Stimulated activated effector memory CD8-positive, alpha-beta T cell treated with anti-CD3 and anti-CD28 coated beads, Interleukin-12 subunit alpha, Interleukin-12 subunit beta, amount 100 ng/mL, for 72 hours (primary cell): ENCODE results near the gene PPEF1.
"Not testable (repeated sequence)": the region's sequence is repeated elsewhere in the genome, so short reads cannot be mapped to it uniquely, and the experiment has no call there.

Experiments used
- ATAC-seq: fragments of 150-1000 bp; cut with Tn5 transposase; 2 replicates; pipeline ENCODE4 v1.10.0; 2021
- DNase-seq, 2 donors: peaks; one replicate each; pipeline ENCODE4 v3.0.0; 2021 to 2022; ENCODE audit warnings: low spot score in 2 of 2
- H3K27ac Mint-ChIP-seq: one replicate; pipeline ENCODE4 v1.8.0; 2022; ENCODE audit warnings: mild to moderate bottlenecking, mixed read lengths
- H3K36me3 Mint-ChIP-seq: one replicate; pipeline ENCODE4 v1.8.0; 2022; ENCODE audit warnings: mild to moderate bottlenecking, mixed read lengths
- H3K4me1 Mint-ChIP-seq: one replicate; pipeline ENCODE4 v1.8.0; 2022; ENCODE audit warnings: mixed read lengths
- H3K4me3 Mint-ChIP-seq: one replicate; pipeline ENCODE4 v1.8.0; 2022; ENCODE audit warnings: mild to moderate bottlenecking, mixed read lengths
- H3K9me3 Mint-ChIP-seq: one replicate; pipeline ENCODE4 v1.8.0; 2022; ENCODE audit warnings: mixed read lengths

The PPEF1 gene

GRCh38 chrX:18828832-18829404 lies 121.5 kb downstream of the PPEF1 start:
- Mint-ChIP-seq H3K36me3 (no peaks in the 10 kb centered on the region), H3K27ac (no peak overlapping the region), H3K4me1 (no peaks in the 10 kb centered on the region), H3K9me3 (no peaks in the 10 kb centered on the region), H3K4me3 (no peak overlapping the region)
- DNase-seq: no peak
- peak; percentile 59 for ATAC-seq

- no peak overlapping the region for H3K27ac Mint-ChIP-seq
- no peak for ATAC-seq
- no peak for DNase-seq
- no peaks in the 10 kb centered on the region for H3K9me3 Mint-ChIP-seq
- no peaks in the 10 kb centered on the region for H3K36me3 Mint-ChIP-seq
- no peak overlapping the region for H3K4me3 Mint-ChIP-seq
- no peaks in the 10 kb centered on the region for H3K4me1 Mint-ChIP-seq
Measured at GRCh38 chrX:18833071-18833731, 125.8 kb downstream of the PPEF1 start.

GRCh38 chrX:18847901-18848300 lies 140.5 kb downstream of the PPEF1 start:
- not testable (repeated sequence) for DNase-seq, H3K27ac Mint-ChIP-seq, ATAC-seq, H3K9me3 Mint-ChIP-seq, H3K36me3 Mint-ChIP-seq, H3K4me3 Mint-ChIP-seq, H3K4me1 Mint-ChIP-seq

DNA sequence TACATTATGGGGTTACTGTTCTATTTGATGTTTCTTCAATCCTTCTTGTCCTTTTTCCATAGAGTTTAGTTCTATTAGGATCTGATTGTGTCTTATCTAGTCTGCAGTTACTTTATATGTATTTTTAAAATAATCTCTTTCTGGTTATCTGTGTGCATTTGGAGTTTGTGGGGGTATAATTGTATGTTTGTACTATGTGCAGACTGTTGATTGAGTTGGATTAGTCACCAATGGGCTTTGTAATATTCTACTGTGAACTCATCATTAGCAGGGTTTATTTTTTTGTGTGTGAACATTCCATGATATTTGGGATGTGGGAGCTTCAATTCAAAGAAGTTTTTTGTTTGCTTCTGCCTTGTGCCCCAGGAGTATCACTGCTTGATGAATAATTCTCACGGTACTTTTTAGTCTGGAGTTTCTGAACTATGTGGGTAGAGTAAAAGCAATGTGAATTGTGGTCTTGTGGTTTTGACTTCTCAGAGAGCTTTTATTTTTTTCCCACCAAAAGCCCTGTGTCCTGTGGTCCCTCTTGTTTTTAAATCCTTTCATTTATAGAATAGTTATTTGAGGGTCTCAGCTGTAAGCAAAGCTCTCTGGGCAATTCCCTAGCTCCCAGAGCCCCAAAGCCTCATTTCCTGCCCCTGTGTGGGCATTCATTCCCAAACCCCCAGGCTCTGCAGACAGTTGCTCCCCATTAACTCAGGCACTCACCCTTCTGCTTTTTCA lies 148.6 kb downstream of the PPEF1 start:
- no peaks in the 10 kb centered on the region for H3K9me3 Mint-ChIP-seq
- ATAC-seq: peak; percentile 66
- no peak for DNase-seq
- H3K27ac Mint-ChIP-seq: no peak overlapping the region
- no peak overlapping the region for H3K4me3 Mint-ChIP-seq
- H3K36me3 Mint-ChIP-seq: no peaks in the 10 kb centered on the region
- peaks cover 9% of the 10 kb centered on the region for H3K4me1 Mint-ChIP-seq

- peaks cover 9% of the 10 kb centered on the region for H3K4me1 Mint-ChIP-seq
- no peak for ATAC-seq
- DNase-seq: no peak
- no peak overlapping the region for H3K27ac Mint-ChIP-seq
- H3K9me3 Mint-ChIP-seq: no peaks in the 10 kb centered on the region
- H3K4me3 Mint-ChIP-seq: no peak overlapping the region
- H3K36me3 Mint-ChIP-seq: no peaks in the 10 kb centered on the region
Measured at GRCh38 chrX:18856645-18856997, 149.2 kb downstream of the PPEF1 start.

- no peak for ATAC-seq
- no peaks in the 10 kb centered on the region for H3K9me3 Mint-ChIP-seq
- DNase-seq: no peak
- H3K4me3 Mint-ChIP-seq: no peak overlapping the region
- H3K36me3 Mint-ChIP-seq: no peaks in the 10 kb centered on the region
- peaks cover 2% of the 10 kb centered on the region for H3K4me1 Mint-ChIP-seq
- H3K27ac Mint-ChIP-seq: no peak overlapping the region
Measured at GRCh38 chrX:18861511-18861910, 154.1 kb downstream of the PPEF1 start.

DNA sequence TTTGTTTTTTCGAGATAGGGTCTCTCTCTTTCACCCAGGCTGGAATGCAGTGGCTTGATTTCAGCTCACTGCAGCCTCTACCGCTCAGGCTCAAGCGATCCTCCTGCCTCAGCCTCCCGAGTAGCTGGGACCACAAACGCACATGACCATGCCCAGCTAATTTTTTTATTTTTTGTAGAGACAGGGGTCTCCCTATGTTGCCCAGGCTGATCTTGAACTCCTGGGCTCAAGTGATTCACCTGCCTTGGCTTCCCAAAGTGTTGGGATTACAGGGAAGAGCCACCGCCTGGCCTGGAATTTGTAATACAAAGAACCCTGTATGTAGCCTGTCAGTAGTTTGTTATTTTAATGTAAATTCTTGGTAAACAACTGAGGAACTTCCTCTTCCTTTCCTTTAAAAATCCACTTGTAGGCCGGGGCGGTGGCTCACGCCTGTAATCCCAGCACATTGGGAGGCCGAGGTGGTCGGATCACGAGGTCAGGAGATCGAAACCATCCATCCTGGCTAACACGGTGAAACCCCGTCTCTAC lies 157.0 kb downstream of the PPEF1 start:
- H3K27ac Mint-ChIP-seq: no peak overlapping the region
- no peak overlapping the region for H3K4me3 Mint-ChIP-seq
- no peaks in the 10 kb centered on the region for H3K9me3 Mint-ChIP-seq
- no peaks in the 10 kb centered on the region for H3K4me1 Mint-ChIP-seq
- no peaks in the 10 kb centered on the region for H3K36me3 Mint-ChIP-seq
- DNase-seq (no peak), ATAC-seq (no peak)

DNA sequence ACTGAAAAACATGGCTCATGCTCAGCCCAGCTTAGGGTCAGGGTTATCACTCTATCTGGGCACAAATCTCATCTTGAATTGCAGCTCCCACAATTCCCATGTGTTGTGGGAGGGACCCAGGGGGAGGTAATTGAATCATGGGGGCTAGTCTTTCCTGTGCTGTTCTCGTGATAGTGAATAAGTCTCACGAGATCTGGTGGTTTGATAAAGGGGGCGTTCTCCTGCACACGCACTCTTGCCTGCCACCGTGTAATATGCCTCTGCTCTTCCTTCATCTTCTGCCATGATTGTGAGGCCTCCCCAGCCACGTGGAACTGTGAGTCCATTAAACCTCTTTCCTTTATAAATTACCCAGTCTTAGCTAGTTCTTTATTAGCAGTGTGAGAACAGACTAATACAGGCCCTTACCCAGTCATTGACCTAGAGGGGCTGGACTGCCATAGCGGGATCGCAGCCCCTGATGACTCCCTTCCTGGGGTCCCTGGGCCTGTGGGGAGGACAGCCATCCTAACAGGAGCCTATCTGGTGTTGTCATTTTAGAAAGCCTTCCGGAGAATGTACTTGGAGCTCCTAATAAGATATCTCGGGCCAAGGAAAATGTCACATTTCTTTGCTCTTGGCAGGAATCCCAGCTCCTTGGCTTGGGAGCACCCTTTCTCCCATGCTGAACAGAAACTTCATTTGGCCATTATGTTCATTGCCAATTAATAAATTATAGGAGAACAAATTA lies 163.9 kb downstream of the PPEF1 start:
- H3K4me3 Mint-ChIP-seq: no peak overlapping the region
- H3K36me3 Mint-ChIP-seq: no peaks in the 10 kb centered on the region
- H3K4me1 Mint-ChIP-seq: peaks cover 8% of the 10 kb centered on the region
- no peak overlapping the region for H3K27ac Mint-ChIP-seq
- ATAC-seq: no peak
- no peaks in the 10 kb centered on the region for H3K9me3 Mint-ChIP-seq
- DNase-seq: no peak

DNA sequence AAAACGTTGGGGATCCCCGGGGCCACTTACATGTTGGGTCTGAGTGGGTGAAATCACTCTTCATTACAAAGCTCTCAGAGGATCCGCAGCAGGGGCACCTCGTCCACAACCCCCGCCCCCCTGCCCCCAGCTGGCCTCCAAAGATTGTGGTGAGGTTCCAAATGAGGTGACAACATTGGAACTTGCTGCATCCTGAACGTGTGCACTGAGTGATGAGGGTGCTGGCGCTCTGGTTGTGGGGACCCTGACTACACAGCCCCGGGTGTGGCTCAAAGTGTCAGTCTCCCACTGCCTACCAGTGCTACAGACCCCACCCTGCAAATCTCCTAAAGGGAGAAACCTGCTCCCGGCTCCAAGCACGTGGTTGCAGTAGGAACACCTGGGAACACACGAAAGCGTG lies 164.5 kb downstream of the PPEF1 start:
- no peak for ATAC-seq

GRCh38 chrX:18872621-18873020 lies 165.2 kb downstream of the PPEF1 start:
- H3K27ac Mint-ChIP-seq: no peak overlapping the region
- no peaks in the 10 kb centered on the region for H3K36me3 Mint-ChIP-seq
- DNase-seq (no peak), ATAC-seq (no peak)
- peaks cover 8% of the 10 kb centered on the region for H3K4me1 Mint-ChIP-seq
- H3K9me3 Mint-ChIP-seq: no peaks in the 10 kb centered on the region
- peak overlapping the region; percentile 72 for H3K4me3 Mint-ChIP-seq

More for the DNA sequence above, 164.5 kb downstream of the PPEF1 start:
- peaks cover 8% of the 10 kb centered on the region for H3K4me1 Mint-ChIP-seq
- DNase-seq: no peak
- no peaks in the 10 kb centered on the region for H3K36me3 Mint-ChIP-seq
- no peak overlapping the region for H3K4me3 Mint-ChIP-seq
- no peak overlapping the region for H3K27ac Mint-ChIP-seq
- H3K9me3 Mint-ChIP-seq: no peaks in the 10 kb centered on the region

- Mint-ChIP-seq H3K4me1 (peaks cover 8% of the 10 kb centered on the region), H3K9me3 (no peaks in the 10 kb centered on the region), H3K4me3 (peak overlapping the region; percentile 72), H3K36me3 (no peaks in the 10 kb centered on the region), H3K27ac (no peak overlapping the region)
- ATAC-seq (peak; percentile 95), DNase-seq (peak in 1 of 2 donors; percentile 48)
Measured at GRCh38 chrX:18873189-18873791, 165.8 kb downstream of the PPEF1 start.

GRCh38 chrX:18873836-18874235 lies 166.4 kb downstream of the PPEF1 start:
- H3K36me3 Mint-ChIP-seq: no peaks in the 10 kb centered on the region
- H3K27ac Mint-ChIP-seq: no peak overlapping the region
- DNase-seq (no peak), ATAC-seq (no peak)
- H3K4me1 Mint-ChIP-seq: peaks cover 8% of the 10 kb centered on the region
- peak overlapping the region; percentile 72 for H3K4me3 Mint-ChIP-seq
- no peaks in the 10 kb centered on the region for H3K9me3 Mint-ChIP-seq

DNA sequence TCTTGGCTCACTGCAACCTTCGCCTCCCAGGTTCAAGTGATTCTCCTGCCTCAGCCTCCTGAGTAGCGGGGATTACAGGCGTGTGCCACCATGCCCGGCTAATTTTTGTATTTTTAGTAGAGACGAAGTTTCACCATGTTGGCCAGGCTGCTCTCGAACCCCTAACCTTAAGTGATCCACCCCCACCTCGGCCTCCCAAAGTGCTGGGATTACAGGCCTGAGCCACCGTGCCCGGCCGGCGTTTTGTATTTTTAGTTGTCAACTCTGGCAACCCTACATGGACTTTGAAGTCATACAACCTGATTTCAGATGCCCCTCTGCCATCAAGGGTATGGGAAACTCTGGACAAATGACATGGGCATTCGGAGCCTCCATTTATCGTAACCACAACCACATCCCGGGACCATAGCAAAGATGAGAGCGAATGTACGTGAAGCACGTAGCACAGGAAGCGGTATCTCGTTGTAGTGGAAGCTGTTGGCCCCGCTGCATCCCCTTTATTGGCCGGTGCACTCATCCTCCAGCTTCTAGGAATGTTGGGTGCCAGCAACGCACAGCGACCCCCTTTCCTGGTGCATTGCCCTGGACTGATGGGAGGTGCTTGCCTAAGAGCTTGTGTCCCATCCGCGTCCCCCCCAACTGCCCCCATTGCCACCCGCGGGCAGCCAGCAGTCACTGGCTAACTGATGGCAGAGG lies 167.3 kb downstream of the PPEF1 start:
- Mint-ChIP-seq H3K4me3 (no peak overlapping the region), H3K27ac (no peak overlapping the region), H3K9me3 (no peaks in the 10 kb centered on the region), H3K36me3 (no peaks in the 10 kb centered on the region), H3K4me1 (peaks cover 8% of the 10 kb centered on the region)
- DNase-seq: no peak
- ATAC-seq: no peak

- H3K9me3 Mint-ChIP-seq: no peaks in the 10 kb centered on the region
- H3K36me3 Mint-ChIP-seq: no peaks in the 10 kb centered on the region
- no peak for DNase-seq
- H3K4me3 Mint-ChIP-seq: no peak overlapping the region
- no peak for ATAC-seq
- H3K27ac Mint-ChIP-seq: no peak overlapping the region
- peaks cover 8% of the 10 kb centered on the region for H3K4me1 Mint-ChIP-seq
Measured at GRCh38 chrX:18875256-18875878, 167.9 kb downstream of the PPEF1 start.
